Fibroblast of lung (primary cell): Measurements from ENCODE around the gene XCR1. TPM values are rescaled to one million over a fixed set of nuclear protein-coding genes. Genes with fewer than 3 reads are reported as not detected.

Experiments used
- DNase-seq, 2 donors: peaks; one replicate each; pipeline versions ENCODE4 v3.0.0 to v3.0.0-alpha.2; 2010; ENCODE audit warnings: low read depth in 2 of 2
- H2AFZ ChIP-seq: 2 replicates; pipeline ENCODE4 v1.5.1; 2012; ENCODE audit warnings: low read length, control low read depth, inconsistent platforms
- H3K27ac ChIP-seq: 2 replicates; pipeline ENCODE4 v1.5.1; 2011; ENCODE audit warnings: low read length, control low read depth; ENCODE audit not compliant: insufficient read depth
- H3K27me3 ChIP-seq: 2 replicates; pipeline ENCODE4 v1.5.1; 2011; ENCODE audit warnings: mild to moderate bottlenecking, low read length; ENCODE audit not compliant: control insufficient read depth, insufficient read depth
- H3K36me3 ChIP-seq: 2 replicates; pipeline ENCODE4 v1.5.1; 2011; ENCODE audit warnings: low read length; ENCODE audit not compliant: control insufficient read depth, insufficient read depth
- H3K4me1 ChIP-seq: 2 replicates; pipeline ENCODE4 v1.5.1; 2011; ENCODE audit warnings: low read length; ENCODE audit not compliant: control insufficient read depth, insufficient read depth; ENCODE audit errors: extremely low read depth
- H3K4me2 ChIP-seq: 2 replicates; pipeline ENCODE4 v1.5.1; 2011; ENCODE audit warnings: low read length, control low read depth; ENCODE audit not compliant: insufficient read depth; ENCODE audit errors: extremely low read depth
- H3K4me3 ChIP-seq, 4 experiments: fragments of 200-600 bp in 1 of 4; sonication (generic) in 1 of 4; replicated peaks in 1 of 4; 2 replicates each; pipeline ENCODE4 v1.5.1; 2011 to 2016; ENCODE audit warnings: low read length in 4 of 4, low read depth in 3 of 4, mild to moderate bottlenecking in 3 of 4, control low read depth in 2 of 4, inconsistent platforms in 1 of 4, mixed read lengths in 1 of 4; ENCODE audit not compliant: insufficient read depth in 1 of 4; ENCODE audit errors: control extremely low read depth in 1 of 4
- H3K79me2 ChIP-seq: 2 replicates; pipeline ENCODE4 v1.5.1; 2012; ENCODE audit warnings: mild to moderate bottlenecking, low read length, inconsistent platforms; ENCODE audit not compliant: control insufficient read depth, insufficient read depth
- H3K9ac ChIP-seq: 2 replicates; pipeline ENCODE4 v1.5.1; 2011; ENCODE audit warnings: mild to moderate bottlenecking, low read length, control low read depth; ENCODE audit not compliant: insufficient read depth
- H3K9me3 ChIP-seq: 2 replicates; pipeline ENCODE4 v1.5.1; 2012; ENCODE audit warnings: low read depth, low read length; ENCODE audit not compliant: control insufficient read depth, insufficient read depth
- H4K20me1 ChIP-seq: 2 replicates; pipeline ENCODE4 v1.5.1; 2011; ENCODE audit warnings: low read length; ENCODE audit not compliant: control insufficient read depth, insufficient read depth; ENCODE audit errors: extremely low read depth
- CTCF ChIP-seq, 2 donors: IDR thresholded peaks in 1 of 2; conservative IDR thresholded peaks in 1 of 2; 1 replicate in 1 of 2; 2 replicates in 1 of 2; pipeline ENCODE4 v1.5.1; 2011 to 2012; ENCODE audit warnings: low read length in 2 of 2, control low read depth in 1 of 2, inconsistent platforms in 1 of 2, low read depth in 1 of 2, mild to moderate bottlenecking in 1 of 2
- EZH2 ChIP-seq: IDR thresholded peaks from 2 replicates; pipeline ENCODE4 v1.5.1; 2012; ENCODE audit warnings: low read length, control low read depth, mild to moderate bottlenecking; ENCODE audit errors: missing control alignments
- polyA plus RNA-seq, 2 donors: library from polyadenylated mRNA; depleted of rRNA in 1 of 2; stranded (reverse) in 1 of 2; unstranded in 1 of 2; fragments of >200 nt; gene quantifications; 2 replicates each; pipeline ENCODE4 v1.2.1, GENCODE V29; 2011 to 2012; ENCODE audit warnings: missing spikeins in 1 of 2
- total RNA-seq: library from RNA; depleted of rRNA; stranded (reverse); fragments of >200 nt; gene quantifications from 2 replicates; pipeline ENCODE4 v1.2.1, GENCODE V29; 2014

The XCR1 gene
- total and polyA plus RNA-seq, 2 donors (not counting 1 experiment from before 2014, with no cell fraction given), result under 0.01 to 0.01 TPM

GRCh38 chr3:46012246-46012645 is 15.0 kb downstream of the XCR1 start:
- Histone ChIP-seq H3K4me1 (no peaks in the 10 kb centered on the region), H3K27ac (no peak overlapping the region), H3K27me3 (peaks cover 6% of the 10 kb centered on the region), H2AFZ (no peak overlapping the region), H3K4me3 (no peak overlapping the region), H3K79me2 (no peaks in the 10 kb centered on the region), H3K9me3 (no peaks in the 10 kb centered on the region), H3K9ac (no peak overlapping the region), H3K36me3 (no peaks in the 10 kb centered on the region), H3K4me2 (no peak overlapping the region), H4K20me1 (no peaks in the 10 kb centered on the region)
- no peak for TF ChIP-seq EZH2
- TF ChIP-seq CTCF (conservative IDR thresholded peaks at IDR 0.05 in 1 of 2, IDR thresholded peaks at IDR 0.05 in 1 of 2; ENCODE audit: low read depth in 1 of 2, low read length in 2 of 2), result no peak
- no peak for DNase-seq

GRCh38 chr3:46010519-46011113 is 16.7 kb downstream of the XCR1 start:
- Histone ChIP-seq H3K36me3 (no peaks in the 10 kb centered on the region), H3K9ac (no peak overlapping the region), H3K27me3 (no peaks in the 10 kb centered on the region), H3K9me3 (no peaks in the 10 kb centered on the region), H2AFZ (no peak overlapping the region), H4K20me1 (no peaks in the 10 kb centered on the region), H3K79me2 (no peaks in the 10 kb centered on the region), H3K27ac (no peak overlapping the region), H3K4me2 (no peak overlapping the region), H3K4me1 (peaks cover 6% of the 10 kb centered on the region), H3K4me3 (no peak overlapping the region)
- DNase-seq, result no peak
- no peak for TF ChIP-seq CTCF (conservative IDR thresholded peaks at IDR 0.05 in 1 of 2, IDR thresholded peaks at IDR 0.05 in 1 of 2; ENCODE audit: low read depth in 1 of 2, low read length in 2 of 2)
- TF ChIP-seq EZH2, result no peak

GRCh38 chr3:46008058-46008457 is 19.2 kb downstream of the XCR1 start:
- no peak for TF ChIP-seq CTCF (conservative IDR thresholded peaks at IDR 0.05 in 1 of 2, IDR thresholded peaks at IDR 0.05 in 1 of 2; ENCODE audit: low read depth in 1 of 2, low read length in 2 of 2)
- no peak for TF ChIP-seq EZH2
- no peaks in the 10 kb centered on the region for H3K79me2 ChIP-seq
- no peak overlapping the region for H3K4me2 ChIP-seq
- no peaks in the 10 kb centered on the region for H3K27me3 ChIP-seq
- H3K4me3 ChIP-seq, result no peak overlapping the region
- no peak for DNase-seq
- H3K9me3 ChIP-seq, result no peaks in the 10 kb centered on the region
- no peaks in the 10 kb centered on the region for H4K20me1 ChIP-seq
- no peak overlapping the region for H3K27ac ChIP-seq
- no peaks in the 10 kb centered on the region for H3K36me3 ChIP-seq
- H2AFZ ChIP-seq, result no peak overlapping the region
- peaks cover 6% of the 10 kb centered on the region for H3K4me1 ChIP-seq
- no peak overlapping the region for H3K9ac ChIP-seq
